Cardiac fibroblast (primary cell): ENCODE data around the gene PRDM12.

Source experiments
- DNase-seq, 2 donors: peaks; one replicate each; pipeline versions ENCODE4 v3.0.0 to v3.0.0-alpha.2; 2010; ENCODE audit warnings: low read depth in 2 of 2
- H3K4me3 ChIP-seq, 2 donors: replicated peaks in 1 of 2; 1 replicate in 1 of 2; 2 replicates in 1 of 2; pipeline ENCODE4 v1.5.1; 2011; ENCODE audit warnings: low read depth in 2 of 2, low read length in 2 of 2, mild to moderate bottlenecking in 2 of 2, moderate library complexity in 1 of 2
- CTCF ChIP-seq: IDR thresholded peaks from one replicate; pipeline ENCODE4 v1.5.1; 2011; ENCODE audit warnings: low read depth, mild to moderate bottlenecking, low read length, inconsistent platforms

The PRDM12 gene

GRCh38 chr9:130664251-130665028, at the start of gene PRDM12:
Gene PRDM12, plus strand, starts transcription at chr9:130664594. Its CDS starts 60 bp downstream, at chr9:130664654.
- no peak within 1 kb of the TSS for H3K4me3 ChIP-seq
- DNase-seq = no peak
- no peak for TF ChIP-seq CTCF

GRCh38 chr9:130616451-130616850, 47.9 kb upstream of the PRDM12 start:
- no peak for TF ChIP-seq CTCF
- H3K4me3 ChIP-seq = no peak overlapping the region
- DNase-seq = no peak

GRCh38 chr9:130623466-130623865, 40.9 kb upstream of the PRDM12 start:
- H3K4me3 ChIP-seq = no peak overlapping the region
- DNase-seq = no peak
- no peak for TF ChIP-seq CTCF

GRCh38 chr9:130624154-130624553, 40.2 kb upstream of the PRDM12 start:
- TF ChIP-seq CTCF = no peak
- H3K4me3 ChIP-seq = no peak overlapping the region
- DNase-seq = no peak

- no peak overlapping the region for H3K4me3 ChIP-seq
- TF ChIP-seq CTCF = no peak
- no peak for DNase-seq
Observed at GRCh38 chr9:130626249-130626996, 38.0 kb upstream of the PRDM12 start.

GRCh38 chr9:130627051-130627450, 37.3 kb upstream of the PRDM12 start:
- H3K4me3 ChIP-seq = no peak overlapping the region
- no peak for TF ChIP-seq CTCF
- DNase-seq = no peak
